Muscle layer of colon (tissue), 2 donors: ENCODE results near the gene PRAMEF7.
"Not testable (repeated sequence)": the region's sequence is repeated elsewhere in the genome, so short reads cannot be mapped to it uniquely, and the experiment has no call there.

Source experiments
- H3K27ac ChIP-seq: one replicate; pipeline ENCODE4 v1.7.0; 2013; ENCODE audit warnings: low read depth, mild to moderate bottlenecking, low read length, moderate library complexity
- H3K27me3 ChIP-seq, 2 donors: one replicate each; pipeline ENCODE4 v1.7.0; 2013; ENCODE audit warnings: low read length in 2 of 2, mild to moderate bottlenecking in 2 of 2; ENCODE audit not compliant: insufficient read depth in 2 of 2, control insufficient read depth in 1 of 2
- H3K36me3 ChIP-seq: one replicate; pipeline ENCODE4 v1.7.0; 2013; ENCODE audit warnings: mild to moderate bottlenecking, low read length; ENCODE audit not compliant: insufficient read depth
- H3K4me1 ChIP-seq: one replicate; pipeline ENCODE4 v1.7.0; 2013; ENCODE audit warnings: mild to moderate bottlenecking, low read length; ENCODE audit not compliant: insufficient read depth
- H3K4me3 ChIP-seq, 2 donors: one replicate each; pipeline ENCODE4 v1.7.0; 2013; ENCODE audit warnings: low read length in 2 of 2, low read depth in 1 of 2, mild to moderate bottlenecking in 1 of 2, moderate library complexity in 1 of 2
- H3K9ac ChIP-seq: one replicate; pipeline ENCODE4 v1.7.0; 2013; ENCODE audit warnings: low read length
- H3K9me3 ChIP-seq: one replicate; pipeline ENCODE4 v1.7.0; 2013; ENCODE audit warnings: mild to moderate bottlenecking, low read length
- donor health status: abdominal sarcoma.
- donor health status: Adenocarcinoma of cecum.

Gene PRAMEF7

GRCh38 chr1:12916310-12916709, at the start of gene PRAMEF7:
Gene PRAMEF7 (plus strand): TSS chr1:12916610. CDS start chr1:12917693, 1,083 bp downstream.
- not testable (repeated sequence) for H3K4me3 ChIP-seq, H3K27ac ChIP-seq, H3K36me3 ChIP-seq, H3K9me3 ChIP-seq, H3K4me1 ChIP-seq, H3K27me3 ChIP-seq, H3K9ac ChIP-seq

- H3K4me1 ChIP-seq, H3K36me3 ChIP-seq, H3K4me3 ChIP-seq, H3K27me3 ChIP-seq, H3K9ac ChIP-seq, H3K27ac ChIP-seq, H3K9me3 ChIP-seq: not testable (repeated sequence)
Measured at GRCh38 chr1:12878453-12878852, 38.0 kb upstream of the PRAMEF7 start.

DNA sequence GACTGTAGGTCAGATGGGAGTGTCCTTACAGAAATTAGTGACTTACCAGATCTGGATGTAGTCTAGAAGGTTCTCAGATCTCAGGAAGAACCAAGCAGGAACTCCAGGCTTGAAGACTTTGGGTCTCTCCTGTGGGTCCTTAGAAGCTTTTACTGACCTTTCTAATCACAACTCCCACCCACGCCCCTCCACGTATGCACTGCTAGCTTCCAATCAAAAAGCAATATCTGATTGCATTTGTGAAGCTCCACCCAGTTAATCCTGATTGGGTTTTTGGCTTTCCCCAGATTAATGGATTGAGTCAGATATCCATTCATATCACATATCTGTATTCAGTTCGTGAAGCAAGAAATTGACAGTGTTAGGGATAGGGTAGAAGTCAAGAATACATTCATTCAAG, 30.3 kb upstream of the PRAMEF7 start, which contains the start of gene PRAMEF4:
Gene PRAMEF4 (minus strand): TSS at position 101 of the 400 bp plus-strand sequence. CDS start 2,807 bp downstream, outside the sequence.
- not testable (repeated sequence) for H3K36me3 ChIP-seq, H3K27me3 ChIP-seq, H3K4me3 ChIP-seq, H3K4me1 ChIP-seq, H3K9me3 ChIP-seq, H3K27ac ChIP-seq, H3K9ac ChIP-seq

DNA sequence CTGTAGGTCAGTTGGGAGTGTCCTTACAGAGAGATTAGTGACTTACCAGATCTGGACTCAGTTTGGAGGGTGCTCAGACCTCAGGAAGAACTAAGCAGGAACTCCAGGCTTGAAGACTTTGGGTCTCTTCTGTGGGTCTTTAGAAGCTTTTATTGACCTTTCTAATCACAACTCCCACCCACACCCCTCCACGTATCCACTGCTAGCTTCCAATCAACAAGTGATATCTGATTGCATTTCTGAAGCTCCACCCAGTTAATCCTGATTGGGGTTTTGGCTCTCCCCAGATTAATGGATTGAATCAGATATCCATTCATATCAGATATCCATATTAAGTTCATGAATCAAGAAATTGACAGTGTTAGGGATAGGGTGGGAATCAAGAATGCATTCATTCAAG, 18.2 kb upstream of the PRAMEF7 start, which contains the start of gene PRAMEF10:
Gene PRAMEF10 (minus strand): TSS at position 101 of the 400 bp plus-strand sequence. CDS start 2,423 bp downstream, outside the sequence.
- not testable (repeated sequence) for H3K9me3 ChIP-seq, H3K9ac ChIP-seq, H3K27ac ChIP-seq, H3K4me3 ChIP-seq, H3K36me3 ChIP-seq, H3K27me3 ChIP-seq, H3K4me1 ChIP-seq

DNA sequence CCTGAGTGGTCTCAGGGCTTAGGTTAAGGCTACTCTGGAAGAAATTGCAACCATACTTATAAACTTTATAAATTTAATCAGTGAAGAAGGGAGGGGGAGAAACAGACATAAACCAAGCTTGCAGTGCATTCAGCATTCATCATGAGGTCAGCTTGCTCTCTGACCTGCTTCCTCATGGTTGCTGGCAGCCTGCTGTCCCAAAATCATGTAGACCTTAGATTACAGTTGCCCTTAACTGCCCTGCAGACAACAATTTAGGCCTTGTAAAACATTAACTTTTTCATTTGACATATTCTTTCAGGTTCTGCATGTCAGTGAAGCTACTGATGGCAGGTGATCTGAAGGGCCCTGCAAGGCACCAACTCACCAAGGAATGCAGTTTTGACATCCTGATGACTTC, 17.2 kb upstream of the PRAMEF7 start:
- H3K4me3 ChIP-seq, H3K27ac ChIP-seq, H3K36me3 ChIP-seq, H3K27me3 ChIP-seq, H3K9ac ChIP-seq, H3K9me3 ChIP-seq, H3K4me1 ChIP-seq: not testable (repeated sequence)

DNA sequence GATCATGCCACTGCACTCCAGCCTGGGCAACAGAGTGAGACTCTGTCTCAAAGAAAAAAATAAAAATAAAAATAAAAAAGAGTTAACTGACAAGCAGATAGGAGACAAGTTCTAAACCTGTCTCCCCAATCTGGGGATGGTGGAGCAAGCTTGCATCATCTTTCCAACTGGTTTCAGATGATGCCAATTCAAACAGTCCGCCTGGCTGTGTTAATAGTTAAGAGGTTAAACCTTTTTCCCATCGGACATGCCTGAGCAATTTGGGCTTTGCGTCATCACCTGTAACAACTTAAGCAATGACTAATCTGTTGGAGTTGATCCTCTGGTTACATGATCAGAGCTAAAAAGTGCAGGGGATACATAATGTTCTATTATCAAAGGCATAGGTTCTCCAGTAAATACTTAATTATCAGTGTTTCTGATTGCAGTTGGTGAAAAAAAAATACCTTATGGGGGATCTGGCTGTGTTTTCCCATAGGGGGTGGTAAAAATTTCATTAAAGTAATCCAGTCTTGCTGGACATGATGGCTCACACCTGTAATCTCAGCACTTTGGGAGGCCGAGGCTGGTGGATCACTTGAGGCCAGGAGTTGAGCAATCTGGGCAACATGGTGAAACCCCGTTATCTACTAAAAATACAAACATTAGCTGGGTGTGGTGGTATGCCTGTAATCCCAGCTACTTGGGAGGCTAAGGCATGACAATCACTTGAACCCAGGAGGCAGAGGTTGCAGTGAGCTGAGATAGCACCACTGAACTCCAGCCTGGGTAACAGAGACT, 12.4 kb upstream of the PRAMEF7 start:
- H3K4me1 ChIP-seq, H3K27me3 ChIP-seq, H3K9ac ChIP-seq, H3K36me3 ChIP-seq, H3K4me3 ChIP-seq, H3K27ac ChIP-seq, H3K9me3 ChIP-seq: not testable (repeated sequence)

DNA sequence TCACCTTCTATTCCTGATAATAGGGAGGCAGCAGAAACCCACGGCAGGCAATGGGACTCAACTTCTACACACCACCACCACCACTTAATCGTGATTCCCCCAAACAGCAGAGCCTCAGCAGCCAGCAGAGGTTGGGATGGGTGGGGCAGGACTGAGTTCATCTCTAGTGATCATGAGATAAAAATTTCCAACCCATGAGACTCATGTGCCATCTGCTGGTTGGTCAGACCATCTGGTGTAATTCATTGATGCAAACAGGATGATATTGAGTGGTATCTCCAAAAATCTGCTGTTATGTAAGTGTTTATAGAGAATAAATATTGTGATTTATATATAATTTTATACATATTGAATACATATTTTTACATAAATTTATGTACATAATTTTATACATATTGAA, 5.3 kb downstream of the PRAMEF7 start:
- H3K27ac ChIP-seq, H3K27me3 ChIP-seq, H3K4me3 ChIP-seq, H3K9ac ChIP-seq, H3K9me3 ChIP-seq, H3K36me3 ChIP-seq, H3K4me1 ChIP-seq: not testable (repeated sequence)

DNA sequence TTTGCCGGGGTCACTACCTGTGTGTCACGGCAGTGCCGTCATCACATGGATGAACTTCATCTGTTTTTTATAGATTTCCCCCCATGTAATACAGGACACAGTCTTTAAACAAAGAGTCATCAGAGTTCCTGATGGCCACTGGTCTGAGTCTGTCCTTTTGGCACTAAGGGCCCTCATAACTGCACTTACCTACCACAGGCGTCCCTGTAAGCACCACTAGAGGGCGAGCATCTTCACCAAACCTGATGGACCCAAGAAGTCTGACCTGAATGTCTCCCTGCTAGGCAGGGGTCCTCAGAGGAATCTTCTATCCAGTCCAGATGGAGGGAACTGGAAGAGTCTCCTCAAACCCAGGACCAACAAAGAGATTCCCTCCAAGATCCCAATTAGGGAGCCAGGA, 8.0 kb downstream of the PRAMEF7 start:
- not testable (repeated sequence) for H3K27ac ChIP-seq, H3K27me3 ChIP-seq, H3K36me3 ChIP-seq, H3K4me1 ChIP-seq, H3K4me3 ChIP-seq, H3K9me3 ChIP-seq, H3K9ac ChIP-seq

- not testable (repeated sequence) for H3K9ac ChIP-seq, H3K4me3 ChIP-seq, H3K27me3 ChIP-seq, H3K9me3 ChIP-seq, H3K4me1 ChIP-seq, H3K36me3 ChIP-seq, H3K27ac ChIP-seq
Measured at GRCh38 chr1:12947480-12947879, 31.1 kb downstream of the PRAMEF7 start, which contains the start of gene PRAMEF6. Gene PRAMEF6 (minus strand): TSS chr1:12947580. CDS start chr1:12942518, 5,062 bp downstream.
